MM.1S (cell line): Measurements from ENCODE around the gene POU2AF3.
"Not testable (repeated sequence)": the region's sequence is repeated elsewhere in the genome, so short reads cannot be mapped to it uniquely, and the experiment has no call there.

Experiments used
- EZH2 ChIP-seq: fragments of 300-600 bp; sonication (generic); optimal IDR thresholded peaks from 2 replicates; pipeline ENCODE3; 2017; ENCODE audit warnings: low read depth, mild to moderate bottlenecking, antibody characterized with exemption, low read length, mixed read lengths
- TF ChIP-seq, protein P1 (sequence below): fragments of 300-600 bp; sonication (generic); IDR thresholded peaks from 2 replicates; pipeline ENCODE4 v1.5.1; 2016; ENCODE audit warnings: antibody characterized with exemption, low read length, mixed read lengths

- TF ChIP-seq, protein P1, sequence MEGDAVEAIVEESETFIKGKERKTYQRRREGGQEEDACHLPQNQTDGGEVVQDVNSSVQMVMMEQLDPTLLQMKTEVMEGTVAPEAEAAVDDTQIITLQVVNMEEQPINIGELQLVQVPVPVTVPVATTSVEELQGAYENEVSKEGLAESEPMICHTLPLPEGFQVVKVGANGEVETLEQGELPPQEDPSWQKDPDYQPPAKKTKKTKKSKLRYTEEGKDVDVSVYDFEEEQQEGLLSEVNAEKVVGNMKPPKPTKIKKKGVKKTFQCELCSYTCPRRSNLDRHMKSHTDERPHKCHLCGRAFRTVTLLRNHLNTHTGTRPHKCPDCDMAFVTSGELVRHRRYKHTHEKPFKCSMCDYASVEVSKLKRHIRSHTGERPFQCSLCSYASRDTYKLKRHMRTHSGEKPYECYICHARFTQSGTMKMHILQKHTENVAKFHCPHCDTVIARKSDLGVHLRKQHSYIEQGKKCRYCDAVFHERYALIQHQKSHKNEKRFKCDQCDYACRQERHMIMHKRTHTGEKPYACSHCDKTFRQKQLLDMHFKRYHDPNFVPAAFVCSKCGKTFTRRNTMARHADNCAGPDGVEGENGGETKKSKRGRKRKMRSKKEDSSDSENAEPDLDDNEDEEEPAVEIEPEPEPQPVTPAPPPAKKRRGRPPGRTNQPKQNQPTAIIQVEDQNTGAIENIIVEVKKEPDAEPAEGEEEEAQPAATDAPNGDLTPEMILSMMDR: not testable (repeated sequence)
- TF ChIP-seq EZH2: not testable (repeated sequence)
Observed at GRCh38 chr11:111268303-111268702, 30.0 kb upstream of the POU2AF3 start.
